ENCODE results near the gene PLEKHG3. TPM values are rescaled to one million over a fixed set of nuclear protein-coding genes. Genes with fewer than 3 reads are reported as not detected.

The PLEKHG3 gene
- total RNA-seq, 2 experiments from 2014 or later, result not detected

GRCh38 chr14:64733899-64734298 lies 29.7 kb downstream of the PLEKHG3 start:
- intact Hi-C loops (cut with micrococcal nuclease; ENCODE audit: unreplicated experiment), result no loop called here
- Histone ChIP-seq H3K4me3 (ENCODE audit: low read depth, low read length, poor library complexity, severe bottlenecking) (no peak overlapping the region), H3K36me3 (ENCODE audit: insufficient read depth, low read length) (no peaks in the 10 kb centered on the region), H4K20me1 (ENCODE audit: insufficient read depth, low read length) (no peaks in the 10 kb centered on the region), H3K4me1 (ENCODE audit: insufficient read depth, low read length, poor library complexity, severe bottlenecking) (no peaks in the 10 kb centered on the region), H3K4me2 (ENCODE audit: low read length) (no peak overlapping the region), H3K9me2 (ENCODE audit: insufficient read depth, low read length) (no peaks in the 10 kb centered on the region), H3K9me3 (ENCODE audit: low read length) (no peaks in the 10 kb centered on the region), H3K27ac (ENCODE audit: low read depth, low read length, poor library complexity, severe bottlenecking) (no peak overlapping the region), H3K79me2 (ENCODE audit: insufficient read depth, low read depth, low read length) (no peaks in the 10 kb centered on the region), H2AFZ (ENCODE audit: low read length) (no peak overlapping the region)
- no TSS peak for BruUV-seq (replicated peaks)
- CTCF ChIA-PET (ENCODE audit: unreplicated experiment), result no interaction called here
- TF ChIP-seq EZH2phosphoT487 (IDR thresholded peaks at IDR 0.05; ENCODE audit: borderline replicate concordance, low read depth, low read length), result no peak
- TF ChIP-seq CTCF (conservative IDR thresholded peaks at IDR 0.05; ENCODE audit: low read length), result no peak
- no peak for DNase-seq (ENCODE audit: low spot score)
- POLR2A ChIA-PET, result interaction anchor here (1.2 kb wide), 1 partner anchor 17 kb away, joined by 3 read pairs; no protein-coding TSS in a partner anchor

GRCh38 chr14:64734990-64735389 lies 30.8 kb downstream of the PLEKHG3 start:
- DNase-seq (ENCODE audit: low spot score), result no peak
- no peaks in the 10 kb centered on the region for H3K36me3 ChIP-seq (ENCODE audit: insufficient read depth, low read length)
- no peak overlapping the region for H2AFZ ChIP-seq (ENCODE audit: low read length)
- no peaks in the 10 kb centered on the region for H4K20me1 ChIP-seq (ENCODE audit: insufficient read depth, low read length)
- no peaks in the 10 kb centered on the region for H3K79me2 ChIP-seq (ENCODE audit: insufficient read depth, low read depth, low read length)
- H3K9me3 ChIP-seq (ENCODE audit: low read length), result no peaks in the 10 kb centered on the region
- no peaks in the 10 kb centered on the region for H3K9me2 ChIP-seq (ENCODE audit: insufficient read depth, low read length)
- TF ChIP-seq CTCF (conservative IDR thresholded peaks at IDR 0.05; ENCODE audit: low read length) (no peak), EZH2phosphoT487 (IDR thresholded peaks at IDR 0.05; ENCODE audit: borderline replicate concordance, low read depth, low read length) (no peak)
- H3K4me2 ChIP-seq (ENCODE audit: low read length), result no peak overlapping the region
- intact Hi-C loops (cut with micrococcal nuclease; ENCODE audit: unreplicated experiment), result no loop called here
- POLR2A ChIA-PET, result no interaction called here
- no peak overlapping the region for H3K4me3 ChIP-seq (ENCODE audit: low read depth, low read length, poor library complexity, severe bottlenecking)
- CTCF ChIA-PET (ENCODE audit: unreplicated experiment), result no interaction called here
- BruUV-seq (replicated peaks), result no TSS peak
- no peaks in the 10 kb centered on the region for H3K4me1 ChIP-seq (ENCODE audit: insufficient read depth, low read length, poor library complexity, severe bottlenecking)
- H3K27ac ChIP-seq (ENCODE audit: low read depth, low read length, poor library complexity, severe bottlenecking), result no peak overlapping the region

- intact Hi-C loops (cut with micrococcal nuclease; ENCODE audit: unreplicated experiment), result no loop called here
- Histone ChIP-seq H4K20me1 (ENCODE audit: insufficient read depth, low read length) (no peaks in the 10 kb centered on the region), H3K27ac (ENCODE audit: low read depth, low read length, poor library complexity, severe bottlenecking) (no peak overlapping the region), H3K79me2 (ENCODE audit: insufficient read depth, low read depth, low read length) (no peaks in the 10 kb centered on the region), H3K4me2 (ENCODE audit: low read length) (no peak overlapping the region), H3K36me3 (ENCODE audit: insufficient read depth, low read length) (no peaks in the 10 kb centered on the region), H3K4me1 (ENCODE audit: insufficient read depth, low read length, poor library complexity, severe bottlenecking) (no peaks in the 10 kb centered on the region), H3K4me3 (ENCODE audit: low read depth, low read length, poor library complexity, severe bottlenecking) (no peak overlapping the region), H2AFZ (ENCODE audit: low read length) (no peak overlapping the region), H3K9me2 (ENCODE audit: insufficient read depth, low read length) (no peaks in the 10 kb centered on the region), H3K9me3 (ENCODE audit: low read length) (no peaks in the 10 kb centered on the region)
- TF ChIP-seq CTCF (conservative IDR thresholded peaks at IDR 0.05; ENCODE audit: low read length), result no peak
- no peak for TF ChIP-seq EZH2phosphoT487 (IDR thresholded peaks at IDR 0.05; ENCODE audit: borderline replicate concordance, low read depth, low read length)
- ChIA-PET CTCF (ENCODE audit: unreplicated experiment) (no interaction called here), POLR2A (no interaction called here)
- no TSS peak for BruUV-seq (replicated peaks)
- DNase-seq (ENCODE audit: low spot score), result no peak
Observed at GRCh38 chr14:64736271-64737169, 32.3 kb downstream of the PLEKHG3 start.

Measured in OCI-LY7 (cell line).